Activated CD4-positive, alpha-beta T cell treated with anti-CD3 and anti-CD28 coated beads, Interleukin-2, Interleukin-4, amounts not matched to agents 100 ng/mL and 50 ng/mL, durations not matched to agents 16 hours and 8 hours (primary cell): Measurements from ENCODE around the gene CHCHD6.
A peak's percentile ranks its signal among the peaks of the same experiment; 100 is the strongest.

Source experiments
- DNase-seq: peaks from one replicate; pipeline ENCODE4 v3.0.0-alpha.2; 2020; ENCODE audit warnings: low spot score

CHCHD6 gene

DNA sequence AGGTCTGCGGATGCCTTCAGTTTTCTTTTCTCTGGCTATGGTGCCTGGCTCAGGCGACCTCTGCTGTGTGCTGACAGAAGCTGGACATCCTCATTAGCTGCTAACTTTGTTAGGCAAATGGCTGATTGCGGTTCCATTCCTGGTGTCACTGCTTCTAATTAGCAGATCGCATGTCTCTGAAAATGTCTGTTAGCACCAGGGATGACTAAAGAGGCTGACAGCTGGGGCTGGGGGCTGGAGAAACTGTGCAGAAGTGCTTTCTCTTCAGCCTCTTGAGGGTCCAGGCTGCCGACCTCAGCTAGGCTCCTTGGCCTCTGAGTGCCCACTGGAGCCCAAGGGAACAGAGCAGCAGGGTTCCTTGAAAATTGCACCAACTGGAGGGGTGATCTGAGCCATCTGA, 39.3 kb downstream of the CHCHD6 start:
- DNase-seq = no peak

- no peak for DNase-seq
These were observed 39.7 kb downstream of the CHCHD6 start for GRCh38 chr3:126743781-126744180.

- DNase-seq = no peak
These were observed 41.8 kb downstream of the CHCHD6 start for GRCh38 chr3:126745760-126746394.

GRCh38 chr3:126746395-126747177, 42.5 kb downstream of the CHCHD6 start:
- DNase-seq = no peak

- no peak for DNase-seq
These were observed 43.7 kb downstream of the CHCHD6 start for GRCh38 chr3:126747768-126748167.

DNA sequence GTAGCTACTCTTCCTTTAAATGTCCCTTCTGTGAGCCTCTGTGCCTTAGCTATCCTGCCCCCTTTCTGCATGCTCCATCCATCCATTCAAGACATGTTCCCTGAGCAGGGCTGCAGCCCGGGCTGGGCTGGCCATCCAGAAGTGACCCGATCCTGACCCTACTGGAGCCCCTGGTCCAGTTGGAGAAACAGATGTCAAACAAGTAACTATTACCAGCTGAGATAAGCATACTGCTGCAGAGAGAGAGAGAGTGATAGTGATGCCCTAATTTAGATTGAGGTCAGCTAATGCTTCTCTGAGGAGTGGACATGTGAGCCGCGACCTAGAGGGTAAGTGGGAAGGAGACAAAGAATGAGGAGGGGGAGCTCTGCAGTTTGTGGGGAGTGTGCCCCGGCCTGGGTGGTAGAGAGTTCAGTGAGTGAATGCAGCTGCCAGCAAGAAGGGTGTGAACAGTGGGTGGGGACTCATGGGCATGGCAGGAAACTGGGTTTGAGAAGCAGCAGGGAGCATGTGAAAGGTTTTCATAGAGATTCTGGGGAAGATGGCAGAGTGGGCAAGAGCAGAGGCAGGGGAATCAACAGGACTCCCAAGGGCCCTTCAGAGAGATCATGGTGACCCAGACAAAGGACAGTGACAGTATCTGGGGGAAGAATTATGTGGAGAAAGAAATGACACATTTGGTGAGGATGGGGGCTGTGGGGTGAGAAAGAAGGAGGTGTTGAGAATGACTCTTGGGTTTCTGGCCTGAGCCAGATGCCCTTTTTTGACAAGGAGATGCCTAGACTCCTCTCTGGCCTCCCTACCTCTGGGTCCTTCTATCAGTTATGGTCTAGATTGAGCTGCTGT, 44.9 kb downstream of the CHCHD6 start:
- no peak for DNase-seq

DNA sequence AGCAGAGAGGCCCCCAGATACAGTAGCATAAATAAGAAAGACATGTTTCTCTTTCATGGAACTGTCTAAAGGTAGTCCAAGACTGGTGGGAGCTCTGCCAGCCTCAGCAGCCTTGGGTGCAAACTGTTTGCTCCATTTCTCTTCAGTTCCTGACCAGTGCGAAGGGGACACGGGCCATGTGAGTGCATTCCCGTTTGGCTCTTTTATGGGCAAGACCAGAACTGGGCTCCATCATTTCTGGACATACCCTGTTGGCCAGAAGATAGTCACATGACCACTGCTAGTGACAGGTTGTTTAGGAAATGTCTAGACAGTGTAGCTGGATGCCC, 45.5 kb downstream of the CHCHD6 start:
- no peak for DNase-seq

DNA sequence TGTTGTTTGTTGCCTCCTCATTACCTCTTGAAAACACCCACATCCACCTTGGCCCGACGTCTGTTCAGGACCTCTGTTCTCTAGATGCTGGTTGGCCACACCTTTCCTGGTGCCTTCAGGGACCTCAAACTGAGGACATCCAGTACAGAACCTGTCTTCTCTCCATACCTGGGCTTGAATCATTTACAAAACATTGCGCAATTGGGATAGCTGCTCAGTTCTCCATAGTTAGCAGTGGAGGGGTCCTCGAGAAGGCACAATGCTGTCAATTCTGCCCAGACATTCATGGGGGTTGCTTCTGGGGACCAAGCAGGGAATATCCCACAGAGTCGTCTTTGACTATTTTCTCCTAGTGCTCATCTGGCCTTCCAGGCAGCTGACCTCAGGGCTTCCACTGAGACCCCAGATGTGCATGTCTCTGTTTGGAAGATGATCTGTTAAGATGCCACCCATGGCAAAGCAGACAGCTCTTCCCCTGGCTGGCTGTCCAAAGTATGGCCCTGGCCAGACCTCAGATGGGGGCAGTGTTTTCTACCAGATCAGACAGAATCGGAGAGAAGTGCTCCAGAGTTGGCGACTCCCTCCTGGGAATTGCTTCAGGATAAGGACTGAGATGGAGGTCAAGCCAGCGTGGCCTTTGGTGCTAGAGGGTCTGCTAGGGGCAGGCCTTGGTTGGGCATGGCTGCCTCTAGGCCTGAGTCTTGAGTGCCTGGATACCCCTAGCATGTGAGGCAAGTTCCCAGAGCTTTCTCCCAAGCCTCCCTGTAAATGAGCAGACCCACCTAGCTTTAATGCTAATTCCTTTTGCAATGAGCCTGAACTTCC, 46.1 kb downstream of the CHCHD6 start:
- no peak for DNase-seq

- DNase-seq = no peak
These were observed 46.7 kb downstream of the CHCHD6 start for GRCh38 chr3:126750756-126751121.

DNA sequence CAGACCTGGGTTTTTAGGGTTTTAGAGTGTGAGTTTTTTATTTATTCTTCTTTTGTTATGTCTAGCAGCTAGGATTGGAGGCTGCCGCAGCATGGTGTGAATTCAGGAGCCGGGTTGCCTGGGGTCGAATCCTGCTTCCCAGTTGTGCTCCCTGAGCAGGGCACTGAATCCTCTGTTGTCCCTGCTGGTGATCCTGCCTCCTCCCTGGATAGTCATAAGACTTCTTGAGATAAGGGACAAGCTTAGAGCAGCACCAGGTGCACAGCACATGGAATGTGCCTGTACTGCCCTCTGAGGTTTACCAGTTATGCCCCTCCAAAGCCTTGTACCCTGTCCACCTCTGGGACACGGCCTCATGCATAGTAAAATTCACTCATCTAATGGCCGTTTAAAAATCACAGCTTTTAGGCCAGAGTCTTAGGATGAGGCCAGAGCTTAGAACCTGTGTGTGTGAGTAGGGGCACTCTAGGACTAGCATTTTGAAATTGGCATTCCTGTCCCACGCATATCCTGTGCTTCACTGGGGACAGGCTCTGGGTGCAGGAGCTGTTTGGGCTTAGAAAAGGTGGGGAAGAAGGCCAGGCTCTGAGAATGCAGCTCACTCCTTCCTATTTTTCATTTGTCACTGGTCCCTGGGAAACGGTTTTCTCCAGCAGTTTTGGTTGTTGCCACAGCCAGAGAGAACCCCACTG, 47.7 kb downstream of the CHCHD6 start:
- no peak for DNase-seq

- DNase-seq = peak; percentile 52
These were observed 48.5 kb downstream of the CHCHD6 start for GRCh38 chr3:126752303-126753190.

GRCh38 chr3:126753191-126754160, 49.4 kb downstream of the CHCHD6 start:
- no peak for DNase-seq

- no peak for DNase-seq
These were observed 51.8 kb downstream of the CHCHD6 start for GRCh38 chr3:126755866-126756265.

GRCh38 chr3:126758026-126758425, 54.0 kb downstream of the CHCHD6 start:
- no peak for DNase-seq

GRCh38 chr3:126758882-126759281, 54.8 kb downstream of the CHCHD6 start:
- DNase-seq = no peak

DNA sequence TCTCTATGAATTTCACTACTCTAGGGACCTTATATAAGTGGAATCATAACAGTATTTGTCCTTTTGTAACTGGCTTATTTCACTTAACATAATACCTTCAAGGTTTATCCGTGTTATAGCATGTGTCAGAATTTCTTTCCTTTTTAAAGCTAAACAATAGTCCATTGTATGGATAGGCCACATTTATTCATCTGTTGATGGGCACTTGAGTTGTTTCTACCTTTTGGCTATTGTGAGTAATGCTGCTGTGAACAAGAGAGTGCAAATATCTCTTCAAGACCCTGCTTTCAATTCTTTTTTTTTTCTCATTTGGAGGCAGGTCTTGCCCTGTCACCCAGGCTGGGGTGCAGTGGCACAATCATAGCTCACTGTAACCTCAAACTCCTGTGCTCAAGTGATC, 56.5 kb downstream of the CHCHD6 start:
- DNase-seq = no peak

DNA sequence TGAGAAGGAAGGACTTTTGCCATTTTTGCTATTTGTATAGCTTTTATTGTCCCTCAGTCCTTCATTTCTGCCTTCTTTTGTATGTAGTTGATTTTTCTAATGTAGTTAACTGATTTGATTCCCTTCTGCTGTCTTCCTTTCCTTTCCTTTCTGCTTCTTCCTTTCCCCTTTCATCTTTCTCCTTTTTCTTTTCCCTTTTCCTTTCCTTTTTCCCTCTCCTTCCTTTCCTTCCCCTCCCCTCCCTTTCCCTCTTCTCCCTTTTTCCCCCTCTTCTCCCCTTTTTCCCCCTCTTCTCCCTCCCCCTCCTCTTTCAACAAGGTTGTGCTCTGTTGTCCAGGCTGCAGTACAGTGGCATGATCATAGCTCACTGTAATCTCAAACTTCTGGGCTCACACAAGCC, 59.0 kb downstream of the CHCHD6 start:
- no peak for DNase-seq

GRCh38 chr3:126765187-126766069, 61.4 kb downstream of the CHCHD6 start:
- DNase-seq = no peak
